H9 (cell line): ENCODE data around the gene C9. TPM values are rescaled to one million over a fixed set of nuclear protein-coding genes. Genes with fewer than 3 reads are reported as not detected.

Source experiments
- DNase-seq: peaks from one replicate; pipeline ENCODE4 v3.0.0-alpha.2; 2017
- H2AFZ ChIP-seq: one replicate; pipeline ENCODE4 v1.6.1; 2013; ENCODE audit warnings: mild to moderate bottlenecking, low read length, control low read depth, moderate library complexity
- H2AK5ac ChIP-seq: 2 replicates; pipeline ENCODE4 v1.6.1; 2013; ENCODE audit warnings: low read length, control low read depth, mixed read lengths; ENCODE audit not compliant: insufficient read length
- H2BK120ac ChIP-seq: one replicate; pipeline ENCODE4 v1.6.1; 2013; ENCODE audit warnings: low read depth, mild to moderate bottlenecking, low read length, control low read depth, inconsistent platforms; ENCODE audit not compliant: poor library complexity, severe bottlenecking
- H2BK12ac ChIP-seq: 2 replicates; pipeline ENCODE4 v1.6.1; 2013; ENCODE audit warnings: low read length, control low read depth, mixed read lengths, low read depth; ENCODE audit not compliant: insufficient read length
- H2BK15ac ChIP-seq: 2 replicates; pipeline ENCODE4 v1.6.1; 2013; ENCODE audit warnings: low read depth, low read length, control low read depth
- H2BK20ac ChIP-seq: one replicate; pipeline ENCODE4 v1.6.1; 2013; ENCODE audit warnings: low read depth, mild to moderate bottlenecking, low read length, control low read depth, inconsistent platforms; ENCODE audit not compliant: poor library complexity, severe bottlenecking
- H2BK5ac ChIP-seq: 2 replicates; pipeline ENCODE4 v1.6.1; 2013; ENCODE audit warnings: low read length, control low read depth, mixed read lengths; ENCODE audit not compliant: insufficient read length
- H3K14ac ChIP-seq: 2 replicates; pipeline ENCODE4 v1.6.1; 2013; ENCODE audit warnings: low read length, control low read depth; ENCODE audit not compliant: insufficient read depth
- H3K18ac ChIP-seq: 2 replicates; pipeline ENCODE4 v1.6.1; 2013; ENCODE audit warnings: low read depth, mild to moderate bottlenecking, mixed read lengths, low read length, control low read depth; ENCODE audit not compliant: insufficient read length
- H3K23ac ChIP-seq: 2 replicates; pipeline ENCODE4 v1.6.1; 2013; ENCODE audit warnings: low read length, control low read depth, mixed read lengths, low read depth; ENCODE audit not compliant: insufficient read length
- H3K23me2 ChIP-seq: 2 replicates; pipeline ENCODE4 v1.6.1; 2013; ENCODE audit warnings: low read depth, mild to moderate bottlenecking, mixed read lengths, low read length, control low read depth; ENCODE audit not compliant: insufficient read length, poor library complexity, severe bottlenecking
- H3K27ac ChIP-seq: 2 replicates; pipeline ENCODE4 v1.5.1; 2013; ENCODE audit warnings: low read length, control low read depth, mixed read lengths, low read depth; ENCODE audit not compliant: insufficient read length
- H3K27me3 ChIP-seq: 2 replicates; pipeline ENCODE4 v1.6.1; 2013; ENCODE audit warnings: low read length, control low read depth, inconsistent platforms; ENCODE audit not compliant: insufficient read depth
- H3K4ac ChIP-seq: 2 replicates; pipeline ENCODE4 v1.6.1; 2013; ENCODE audit warnings: low read depth, mild to moderate bottlenecking, control low read depth, inconsistent platforms, low read length, moderate library complexity
- H3K4me1 ChIP-seq: 2 replicates; pipeline ENCODE4 v1.6.1; 2013; ENCODE audit warnings: low read length, control low read depth, inconsistent platforms; ENCODE audit not compliant: insufficient read depth
- H3K4me2 ChIP-seq: 2 replicates; pipeline ENCODE4 v1.6.1; 2013; ENCODE audit warnings: low read length, control low read depth, mixed read lengths; ENCODE audit not compliant: insufficient read length, insufficient read depth
- H3K56ac ChIP-seq: 2 replicates; pipeline ENCODE4 v1.6.1; 2013; ENCODE audit warnings: low read depth, mild to moderate bottlenecking, mixed read lengths, low read length, control low read depth; ENCODE audit not compliant: insufficient read length
- H3K79me1 ChIP-seq: 2 replicates; pipeline ENCODE4 v1.6.1; 2013; ENCODE audit warnings: low read depth, mild to moderate bottlenecking, moderate library complexity, low read length, control low read depth, inconsistent platforms; ENCODE audit not compliant: insufficient read depth, poor library complexity, severe bottlenecking
- H3K79me2 ChIP-seq: 2 replicates; pipeline ENCODE4 v1.6.1; 2013; ENCODE audit warnings: low read length, control low read depth, inconsistent platforms; ENCODE audit not compliant: insufficient read depth
- H3K9ac ChIP-seq: 2 replicates; pipeline ENCODE4 v1.6.1; 2013; ENCODE audit warnings: low read length, control low read depth, mixed read lengths; ENCODE audit not compliant: insufficient read length; ENCODE audit errors: extremely low read depth
- H3K9me3 ChIP-seq: one replicate; pipeline ENCODE4 v1.6.1; 2013; ENCODE audit warnings: low read depth, low read length, inconsistent platforms; ENCODE audit not compliant: control insufficient read depth
- H3T11ph ChIP-seq: one replicate; pipeline ENCODE4 v1.6.1; 2013; ENCODE audit warnings: mild to moderate bottlenecking, low read length, control low read depth, inconsistent platforms
- H4K20me1 ChIP-seq: one replicate; pipeline ENCODE4 v1.6.1; 2013; ENCODE audit not compliant: control insufficient read depth, insufficient read length, insufficient read depth
- H4K5ac ChIP-seq: 2 replicates; pipeline ENCODE4 v1.6.1; 2013; ENCODE audit warnings: low read depth, mild to moderate bottlenecking, mixed read lengths, low read length, control low read depth; ENCODE audit not compliant: insufficient read length
- H4K8ac ChIP-seq: replicated peaks from 2 replicates; pipeline ENCODE4 v1.6.1; 2013; ENCODE audit warnings: low read length, control low read depth, mixed read lengths, low read depth; ENCODE audit not compliant: insufficient read length
- H4K91ac ChIP-seq: 2 replicates; pipeline ENCODE4 v1.6.1; 2013; ENCODE audit warnings: low read depth, mild to moderate bottlenecking, moderate library complexity, mixed read lengths, low read length, control low read depth; ENCODE audit not compliant: insufficient read length
- H3K27ac Mint-ChIP-seq, 3 experiments: 2 replicates in 2 of 3; 3 replicates in 1 of 3; pipeline ENCODE4 v1.8.0; 2020 to 2021; ENCODE audit warnings: mixed read lengths in 3 of 3, mild to moderate bottlenecking in 1 of 3, moderate library complexity in 1 of 3
- H3K27me3 Mint-ChIP-seq: 2 replicates; pipeline ENCODE4 v1.8.0; 2021; ENCODE audit warnings: low read depth, mild to moderate bottlenecking, moderate library complexity, mixed read lengths
- H3K36me3 Mint-ChIP-seq, 3 experiments: 2 replicates in 2 of 3; 3 replicates in 1 of 3; pipeline ENCODE4 v1.8.0; 2020 to 2021; ENCODE audit warnings: low read depth in 3 of 3, mixed read lengths in 3 of 3; ENCODE audit not compliant: insufficient read depth in 1 of 3
- H3K4me1 Mint-ChIP-seq, 2 experiments: 2 replicates each; pipeline ENCODE4 v1.8.0; 2020; ENCODE audit warnings: mixed read lengths in 2 of 2
- H3K4me3 Mint-ChIP-seq, 2 experiments: 2 replicates in 1 of 2; 3 replicates in 1 of 2; pipeline ENCODE4 v1.8.0; 2020 to 2021; ENCODE audit warnings: mild to moderate bottlenecking in 2 of 2, mixed read lengths in 2 of 2, moderate library complexity in 1 of 2
- H3K9me3 Mint-ChIP-seq, 2 experiments: 2 replicates in 1 of 2; 3 replicates in 1 of 2; pipeline ENCODE4 v1.8.0; 2020; ENCODE audit warnings: mild to moderate bottlenecking in 2 of 2, mixed read lengths in 2 of 2, moderate library complexity in 1 of 2
- WGBS: extraction: QIAGEN DNeasy Blood & Tissue Kit; methylation state at CpG from one replicate; pipeline ENCODE4 v1.1.7; 2013; ENCODE audit warnings: missing lambda C conversion rate, low lambda C conversion rate, mixed read lengths; ENCODE audit not compliant: insufficient read length; ENCODE audit errors: extremely low coverage; 5-methylcytosine and 5-hydroxymethylcytosine counted together
- total RNA-seq: library from RNA; stranded (reverse); gene quantifications from 2 replicates; pipeline ENCODE4 v1.2.1, GENCODE V29; 2021
- TF ChIP-seq, protein P1 (sequence below): fragments of 200-600 bp; sonication (generic); conservative IDR thresholded peaks from 3 replicates; pipeline ENCODE4 v1.8.0; 2021; ENCODE audit warnings: antibody characterized with exemption, mild to moderate bottlenecking

The C9 gene
- total RNA-seq, 1 experiment from 2014 or later: not detected

DNA sequence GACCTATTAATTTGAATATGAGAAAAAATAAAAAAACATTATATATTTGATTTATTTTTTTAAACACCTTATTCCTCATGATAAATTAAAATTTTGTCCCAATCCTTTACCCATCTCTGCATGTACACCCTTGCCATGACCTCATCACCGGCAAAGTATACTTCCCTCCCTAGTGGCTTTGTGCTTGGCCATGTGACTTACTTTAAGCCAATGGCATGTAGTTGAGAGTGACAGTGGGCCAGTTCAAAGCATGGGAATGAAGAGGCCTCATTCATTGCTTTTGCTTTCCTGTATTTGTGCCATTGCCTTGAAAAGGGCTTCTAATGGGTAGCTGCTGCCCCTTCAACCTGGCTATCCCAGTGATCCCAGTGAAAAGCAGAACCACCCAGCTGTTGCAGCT, 31.2 kb downstream of the C9 start:
- H3K4me1 ChIP-seq: 0 out of 2 replicates have a peak, but pooled peaks cover 2% of the 10 kb centered on the region
- H3K9ac ChIP-seq: no peak overlapping the region
- Mint-ChIP-seq H3K27ac (no peak overlapping the region), H3K27me3 (no peaks in the 10 kb centered on the region), H3K36me3 (peaks cover 0 to 10% (median 9%) of the 10 kb centered on the region in 3 experiments; a peak in 4 of 7 replicates), H3K4me1 (peaks cover 3 to 6% of the 10 kb centered on the region in 2 experiments; a peak in 2 of 4 replicates), H3K9me3 (peaks cover 15 to 20% of the 10 kb centered on the region in 2 experiments), H3K4me3 (no peak overlapping the region)
- H4K20me1 ChIP-seq: no peaks in the 10 kb centered on the region
- no peaks in the 10 kb centered on the region for H3K79me1 ChIP-seq
- H3K4me2 ChIP-seq: no peak overlapping the region
- no peak overlapping the region for H2AK5ac ChIP-seq
- no peak for DNase-seq
- no peak overlapping the region for H3K27ac ChIP-seq
- no peaks in the 10 kb centered on the region for H3K23me2 ChIP-seq
- H2BK5ac ChIP-seq: no peak overlapping the region
- no peak overlapping the region for H3K23ac ChIP-seq
- TF ChIP-seq, protein P1, sequence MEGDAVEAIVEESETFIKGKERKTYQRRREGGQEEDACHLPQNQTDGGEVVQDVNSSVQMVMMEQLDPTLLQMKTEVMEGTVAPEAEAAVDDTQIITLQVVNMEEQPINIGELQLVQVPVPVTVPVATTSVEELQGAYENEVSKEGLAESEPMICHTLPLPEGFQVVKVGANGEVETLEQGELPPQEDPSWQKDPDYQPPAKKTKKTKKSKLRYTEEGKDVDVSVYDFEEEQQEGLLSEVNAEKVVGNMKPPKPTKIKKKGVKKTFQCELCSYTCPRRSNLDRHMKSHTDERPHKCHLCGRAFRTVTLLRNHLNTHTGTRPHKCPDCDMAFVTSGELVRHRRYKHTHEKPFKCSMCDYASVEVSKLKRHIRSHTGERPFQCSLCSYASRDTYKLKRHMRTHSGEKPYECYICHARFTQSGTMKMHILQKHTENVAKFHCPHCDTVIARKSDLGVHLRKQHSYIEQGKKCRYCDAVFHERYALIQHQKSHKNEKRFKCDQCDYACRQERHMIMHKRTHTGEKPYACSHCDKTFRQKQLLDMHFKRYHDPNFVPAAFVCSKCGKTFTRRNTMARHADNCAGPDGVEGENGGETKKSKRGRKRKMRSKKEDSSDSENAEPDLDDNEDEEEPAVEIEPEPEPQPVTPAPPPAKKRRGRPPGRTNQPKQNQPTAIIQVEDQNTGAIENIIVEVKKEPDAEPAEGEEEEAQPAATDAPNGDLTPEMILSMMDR: no peak
- H4K91ac ChIP-seq: no peak overlapping the region
- H3K27me3 ChIP-seq: no peaks in the 10 kb centered on the region
- H3K56ac ChIP-seq: no peak overlapping the region
- no peaks in the 10 kb centered on the region for H3K9me3 ChIP-seq
- H3K4ac ChIP-seq: no peak overlapping the region
- no peak overlapping the region for H2BK20ac ChIP-seq
- no peak overlapping the region for H2BK12ac ChIP-seq
- no peak overlapping the region for H2BK15ac ChIP-seq
- H2AFZ ChIP-seq: no peak overlapping the region
- H4K8ac ChIP-seq: no peak overlapping the region
- no peaks in the 10 kb centered on the region for H3K79me2 ChIP-seq
- no CpG with 5 or more reads among the region's 1 CpG for WGBS
- H3K18ac ChIP-seq: no peak overlapping the region
- no peak overlapping the region for H4K5ac ChIP-seq
- no peak overlapping the region for H3T11ph ChIP-seq
- H3K14ac ChIP-seq: no peak overlapping the region
- H2BK120ac ChIP-seq: no peak overlapping the region
